Non-pigmented ciliary epithelial cell (primary cell): Measurements from ENCODE around the gene OR52B2.
"Not testable (repeated sequence)": the region's sequence is repeated elsewhere in the genome, so short reads cannot be mapped to it uniquely, and the experiment has no call there.

Experiments
- DNase-seq: peaks from one replicate; pipeline ENCODE4 v3.0.0-alpha.2; 2010; ENCODE audit warnings: low read depth

The OR52B2 gene

DNA sequence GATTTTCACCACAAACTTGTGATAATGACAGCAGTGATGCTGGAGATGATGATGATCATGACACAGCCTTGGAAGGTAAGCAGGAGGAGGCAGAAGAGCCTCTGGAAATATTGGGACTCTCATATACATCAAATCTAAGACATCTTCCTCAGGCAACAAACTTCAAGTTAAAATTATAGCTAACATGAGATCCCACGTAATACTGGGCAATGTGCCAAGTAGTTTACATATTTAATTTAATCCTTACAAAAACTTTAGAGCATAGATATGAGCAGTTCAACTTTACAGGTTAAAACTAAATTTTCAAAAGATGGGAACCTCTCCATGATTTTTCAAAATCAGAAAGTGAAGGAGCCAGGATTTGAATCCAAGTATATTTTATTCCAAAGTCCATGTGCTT, 19.0 kb downstream of the OR52B2 start:
- no peak for DNase-seq

DNA sequence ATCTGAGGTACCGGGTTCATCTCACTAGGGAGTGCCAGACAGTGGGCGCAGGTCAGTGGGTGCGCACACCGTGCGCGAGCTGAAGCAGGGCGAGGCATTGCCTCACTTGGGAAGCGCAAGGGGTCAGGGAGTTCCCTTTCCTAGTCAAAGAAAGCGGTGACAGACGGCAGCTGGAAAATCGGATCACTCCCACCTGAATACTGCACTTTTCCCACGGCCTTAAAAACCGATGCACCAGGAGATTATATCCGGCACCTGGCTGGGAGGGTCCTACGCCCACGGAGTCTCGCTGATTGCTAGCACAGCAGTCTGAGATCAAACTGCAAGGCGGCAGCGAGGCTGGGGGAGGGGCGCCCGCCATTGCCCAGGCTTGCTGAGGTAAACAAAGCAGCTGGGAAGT, 26.4 kb downstream of the OR52B2 start:
- not testable (repeated sequence) for DNase-seq

DNA sequence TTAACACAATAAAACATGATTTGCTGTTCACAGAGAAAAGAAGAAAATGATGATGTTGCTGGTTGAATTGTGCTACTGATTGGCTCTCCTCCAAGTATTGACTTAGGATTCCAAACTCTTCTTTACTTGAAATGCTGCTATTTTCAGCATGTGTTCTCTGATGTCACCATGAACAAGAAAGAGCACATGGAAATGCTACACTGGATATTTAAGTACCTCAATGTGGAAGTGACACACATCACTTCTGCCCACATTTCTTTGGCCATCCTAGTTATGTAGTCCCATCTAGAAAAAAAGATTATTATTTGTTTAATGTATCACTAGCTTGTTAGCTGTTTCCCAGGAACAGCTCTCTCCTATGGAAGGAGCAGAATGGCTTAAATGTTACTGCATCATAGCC, 27.2 kb downstream of the OR52B2 start:
- no peak for DNase-seq

DNA sequence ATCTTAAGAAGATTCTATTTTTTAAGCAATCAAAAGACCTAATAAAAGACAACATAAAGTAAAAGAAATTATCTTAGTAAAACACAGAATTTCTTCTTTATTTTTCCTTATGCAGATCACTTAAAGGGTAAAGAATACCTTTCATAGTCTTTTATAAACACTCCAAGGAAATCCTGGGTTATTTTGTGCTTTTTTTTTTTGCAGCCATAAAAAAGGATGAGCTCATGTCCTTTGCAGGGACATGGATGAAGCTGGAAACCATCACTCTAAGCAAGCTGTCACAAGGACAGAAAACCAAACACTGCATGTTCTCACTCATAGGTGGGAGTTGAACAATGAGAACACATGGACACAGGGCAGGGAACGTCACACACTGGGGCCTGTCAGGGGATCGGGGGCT, 34.2 kb downstream of the OR52B2 start:
- not testable (repeated sequence) for DNase-seq

DNA sequence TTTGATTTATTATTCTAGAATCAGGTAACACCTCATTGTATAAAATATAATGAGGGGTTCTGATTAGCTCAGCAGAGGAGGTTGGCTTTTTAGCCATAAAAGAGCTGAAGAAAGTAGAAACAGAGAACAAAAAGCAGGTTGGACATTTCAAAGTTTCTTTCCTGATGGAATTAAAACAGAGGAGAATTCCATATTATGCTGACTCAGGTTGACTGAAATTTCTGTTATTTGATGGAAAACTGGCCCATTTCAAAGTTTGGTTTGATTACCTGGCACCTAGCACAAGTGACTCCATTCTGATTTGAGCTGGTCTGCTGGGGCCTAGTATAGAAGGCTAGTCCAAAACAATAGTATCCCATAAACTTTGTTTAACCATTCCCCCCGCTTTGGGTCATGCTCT, 37.7 kb downstream of the OR52B2 start:
- DNase-seq = no peak

DNA sequence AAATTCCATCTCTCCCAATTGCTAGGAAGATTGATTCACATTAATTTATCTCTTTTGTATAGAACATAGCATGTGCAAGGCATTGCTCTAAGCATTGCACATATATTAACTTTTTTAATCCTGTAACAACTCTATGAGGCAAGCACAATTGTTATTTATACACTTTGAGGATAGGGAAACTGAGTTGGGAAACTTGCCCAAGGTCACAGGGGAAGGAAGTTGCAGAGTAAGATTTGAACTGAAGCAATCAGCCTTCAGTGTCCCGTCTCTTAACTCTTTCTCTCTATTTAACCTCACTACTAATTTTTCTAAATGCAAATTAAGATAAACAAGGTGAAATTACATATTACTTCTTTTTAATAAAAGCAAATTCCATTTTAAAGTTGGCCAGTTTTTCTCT, 40.5 kb downstream of the OR52B2 start:
- no peak for DNase-seq

DNA sequence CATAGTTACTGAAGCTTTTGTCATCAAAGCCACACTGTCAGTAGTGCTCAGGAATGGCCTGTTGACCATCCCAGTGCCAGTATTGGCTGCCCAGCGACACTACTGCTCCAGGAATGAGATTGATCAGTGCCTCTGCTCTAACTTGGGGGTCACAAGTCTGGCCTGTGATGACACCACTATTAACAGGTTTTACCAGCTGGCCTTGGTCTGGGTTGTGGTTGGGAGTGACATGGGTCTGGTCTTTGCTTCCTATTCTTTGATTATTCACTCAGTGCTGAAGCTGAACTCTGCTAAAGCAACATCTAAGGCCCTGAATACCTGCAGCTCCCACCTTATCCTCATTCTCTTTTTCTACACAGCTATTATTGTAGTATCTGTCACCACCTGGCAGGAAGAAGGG, 41.1 kb downstream of the OR52B2 start:
- DNase-seq = no peak

DNA sequence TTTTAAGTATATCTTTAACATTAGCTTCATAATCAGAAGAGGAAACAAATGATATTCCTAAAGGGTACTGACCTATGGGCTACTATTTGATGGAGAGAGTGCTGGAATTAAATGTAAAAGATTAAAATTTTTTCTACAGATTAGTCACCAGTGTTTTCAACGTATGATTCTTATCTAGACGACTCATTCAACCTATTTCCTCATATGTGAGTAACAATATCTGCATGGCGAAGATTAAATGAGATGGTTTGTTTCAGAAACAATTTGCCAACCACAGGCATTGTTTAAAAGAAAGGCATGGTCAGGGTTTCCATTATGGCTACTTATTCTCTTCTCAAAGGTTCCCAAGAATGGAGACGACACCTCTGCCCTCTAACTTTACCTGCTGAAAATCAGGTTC, 42.2 kb downstream of the OR52B2 start:
- DNase-seq = no peak

DNA sequence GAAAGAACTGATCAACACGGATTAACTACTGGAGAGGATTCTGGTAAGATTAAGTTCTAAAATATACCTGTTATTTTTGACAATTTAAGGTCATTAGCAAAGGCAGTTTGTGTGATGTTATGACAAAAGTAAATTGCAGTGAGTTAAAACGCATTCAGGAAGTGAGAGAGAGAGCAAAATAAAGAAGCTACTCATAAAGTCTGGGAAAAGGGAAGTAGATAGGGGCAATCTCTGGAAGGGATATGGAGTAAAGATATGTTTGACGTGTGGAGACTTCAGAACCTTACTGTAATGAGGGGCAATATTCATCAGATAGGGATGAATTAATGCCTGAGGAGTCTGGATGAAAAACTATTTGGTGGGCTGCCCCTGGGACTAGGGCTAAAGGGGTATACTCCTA, 45.9 kb downstream of the OR52B2 start:
- no peak for DNase-seq
